Measurements from ENCODE around the gene ATXN10.
A peak's percentile ranks its signal among the peaks of the same experiment; 100 is the strongest.
"Not testable (repeated sequence)": the region's sequence is repeated elsewhere in the genome, so short reads cannot be mapped to it uniquely, and the experiment has no call there.

ATXN10 gene, protein sequence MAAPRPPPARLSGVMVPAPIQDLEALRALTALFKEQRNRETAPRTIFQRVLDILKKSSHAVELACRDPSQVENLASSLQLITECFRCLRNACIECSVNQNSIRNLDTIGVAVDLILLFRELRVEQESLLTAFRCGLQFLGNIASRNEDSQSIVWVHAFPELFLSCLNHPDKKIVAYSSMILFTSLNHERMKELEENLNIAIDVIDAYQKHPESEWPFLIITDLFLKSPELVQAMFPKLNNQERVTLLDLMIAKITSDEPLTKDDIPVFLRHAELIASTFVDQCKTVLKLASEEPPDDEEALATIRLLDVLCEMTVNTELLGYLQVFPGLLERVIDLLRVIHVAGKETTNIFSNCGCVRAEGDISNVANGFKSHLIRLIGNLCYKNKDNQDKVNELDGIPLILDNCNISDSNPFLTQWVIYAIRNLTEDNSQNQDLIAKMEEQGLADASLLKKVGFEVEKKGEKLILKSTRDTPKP

DNA sequence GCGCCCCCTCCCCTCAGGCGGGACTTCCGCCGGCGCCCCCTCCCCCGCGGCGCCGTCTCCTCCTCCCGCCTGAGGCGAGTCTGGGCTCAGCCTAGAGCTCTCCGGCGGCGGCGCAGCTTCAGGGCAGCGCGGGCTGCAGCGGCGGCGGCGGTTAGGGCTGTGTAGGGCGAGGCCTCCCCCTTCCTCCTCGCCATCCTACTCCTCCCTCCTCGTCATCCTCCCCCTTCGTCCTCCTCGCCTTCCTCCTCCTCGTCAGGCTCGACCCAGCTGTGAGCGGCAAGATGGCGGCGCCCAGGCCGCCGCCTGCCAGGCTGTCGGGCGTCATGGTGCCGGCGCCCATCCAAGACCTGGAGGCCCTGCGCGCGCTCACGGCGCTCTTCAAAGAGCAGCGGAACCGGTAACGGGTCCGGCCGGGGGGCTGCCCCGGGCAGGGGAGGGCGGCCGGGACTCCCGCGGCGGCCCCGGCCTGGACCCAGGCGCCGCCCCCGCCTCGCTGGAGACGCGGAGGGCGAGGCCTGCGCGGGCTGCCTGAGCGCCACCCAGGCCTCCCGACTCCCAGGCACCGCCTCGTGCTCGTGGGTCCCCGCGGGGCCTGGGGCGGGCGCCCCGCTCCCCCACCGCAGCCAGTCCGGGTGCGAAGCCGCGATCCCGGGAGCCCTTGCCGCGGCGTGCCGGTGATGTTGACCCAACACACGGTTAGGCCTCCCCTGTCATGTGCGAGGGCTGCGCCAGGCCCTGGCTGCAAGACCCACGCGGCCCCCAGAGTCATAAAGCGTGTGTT is at the start of gene ATXN10:
Gene ATXN10 (plus strand): TSS at position 52 of the 781 bp plus-strand sequence. CDS start 230 bp downstream, at position 282.
- H3K4me1 ChIP-seq (ENCODE audit: control insufficient read depth in 1 of 2, insufficient read depth in 2 of 2, low read length in 2 of 2) = peaks cover 12 to 24% of the 10 kb centered on the region in 2 donors
- H3K9me3 ChIP-seq (ENCODE audit: control insufficient read depth in 1 of 2, low read length in 2 of 2) = no peaks in the 10 kb centered on the region
- H3K36me3 ChIP-seq (ENCODE audit: control insufficient read depth in 1 of 2, insufficient read depth in 2 of 2, low read length in 2 of 2) = no peaks in the 10 kb centered on the region
- H3K27me3 ChIP-seq (ENCODE audit: low read depth, low read length) = no peaks in the 10 kb centered on the region
- H3K27ac ChIP-seq (ENCODE audit: low read length) = peak within 1 kb of the TSS; percentile 23
- peak within 1 kb of the TSS; percentile 75 to 85 for H3K4me3 ChIP-seq (ENCODE audit: low read depth in 1 of 2, low read length in 2 of 2)

DNA sequence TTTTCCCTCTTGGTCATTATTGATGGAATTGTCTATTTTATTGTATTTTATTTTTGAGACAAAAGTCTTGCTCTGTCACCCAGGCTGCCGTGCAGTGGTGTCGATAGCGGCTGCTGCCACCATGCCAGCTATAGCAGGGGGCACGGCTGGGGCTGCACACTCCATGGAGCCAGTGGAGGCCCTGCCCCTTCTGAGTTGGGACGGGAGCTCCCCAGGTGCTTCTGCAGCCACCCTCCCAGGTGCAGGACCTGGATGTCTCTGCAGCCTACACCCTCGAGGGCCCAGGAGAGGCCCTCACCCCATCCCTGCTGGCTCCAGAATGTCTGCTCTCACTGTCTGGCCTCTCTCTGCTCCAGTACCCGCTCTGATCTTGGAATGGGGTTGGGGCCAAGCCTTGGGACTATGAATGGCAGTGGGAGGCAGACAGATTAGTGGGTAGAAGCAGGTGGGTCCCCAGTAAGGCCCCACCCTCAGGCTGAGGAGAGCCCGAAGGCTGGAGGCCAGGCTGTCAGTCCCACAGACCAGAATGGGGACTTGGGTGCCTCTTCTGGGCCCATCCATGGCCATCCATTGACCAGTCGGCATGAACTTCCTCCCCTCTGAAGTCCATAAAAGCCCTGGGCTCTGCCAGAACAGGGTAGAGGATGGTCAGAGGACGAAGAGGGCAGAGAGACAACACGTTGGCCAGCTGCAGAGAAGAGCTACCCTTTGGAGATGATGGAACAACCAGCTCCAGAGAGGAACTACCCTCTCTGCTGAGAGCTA is 49.6 kb upstream of the ATXN10 start:
- Histone ChIP-seq H3K36me3 (ENCODE audit: control insufficient read depth in 1 of 2, insufficient read depth in 2 of 2, low read length in 2 of 2) (no peaks in the 10 kb centered on the region), H3K27ac (ENCODE audit: low read length) (no peak overlapping the region), H3K4me3 (ENCODE audit: low read depth in 1 of 2, low read length in 2 of 2) (no peak overlapping the region), H3K27me3 (ENCODE audit: low read depth, low read length) (no peaks in the 10 kb centered on the region), H3K9me3 (ENCODE audit: control insufficient read depth in 1 of 2, low read length in 2 of 2) (no peaks in the 10 kb centered on the region), H3K4me1 (ENCODE audit: control insufficient read depth in 1 of 2, insufficient read depth in 2 of 2, low read length in 2 of 2) (no peaks in the 10 kb centered on the region)

- not testable (repeated sequence) for H3K9me3 ChIP-seq (ENCODE audit: control insufficient read depth in 1 of 2, low read length in 2 of 2); H3K4me3 ChIP-seq (ENCODE audit: low read depth in 1 of 2, low read length in 2 of 2); H3K36me3 ChIP-seq (ENCODE audit: control insufficient read depth in 1 of 2, insufficient read depth in 2 of 2, low read length in 2 of 2); H3K4me1 ChIP-seq (ENCODE audit: control insufficient read depth in 1 of 2, insufficient read depth in 2 of 2, low read length in 2 of 2); H3K27me3 ChIP-seq (ENCODE audit: low read depth, low read length); H3K27ac ChIP-seq (ENCODE audit: low read length)
Measured at GRCh38 chr22:45623464-45624145, 48.0 kb upstream of the ATXN10 start.

- no peaks in the 10 kb centered on the region for H3K9me3 ChIP-seq (ENCODE audit: control insufficient read depth in 1 of 2, low read length in 2 of 2)
- H3K4me3 ChIP-seq (ENCODE audit: low read depth in 1 of 2, low read length in 2 of 2) = no peak overlapping the region
- no peaks in the 10 kb centered on the region for H3K4me1 ChIP-seq (ENCODE audit: control insufficient read depth in 1 of 2, insufficient read depth in 2 of 2, low read length in 2 of 2)
- H3K27ac ChIP-seq (ENCODE audit: low read length) = no peak overlapping the region
- H3K36me3 ChIP-seq (ENCODE audit: control insufficient read depth in 1 of 2, insufficient read depth in 2 of 2, low read length in 2 of 2) = no peaks in the 10 kb centered on the region
- H3K27me3 ChIP-seq (ENCODE audit: low read depth, low read length) = no peaks in the 10 kb centered on the region
Measured at GRCh38 chr22:45626198-45626651, 45.4 kb upstream of the ATXN10 start.

DNA sequence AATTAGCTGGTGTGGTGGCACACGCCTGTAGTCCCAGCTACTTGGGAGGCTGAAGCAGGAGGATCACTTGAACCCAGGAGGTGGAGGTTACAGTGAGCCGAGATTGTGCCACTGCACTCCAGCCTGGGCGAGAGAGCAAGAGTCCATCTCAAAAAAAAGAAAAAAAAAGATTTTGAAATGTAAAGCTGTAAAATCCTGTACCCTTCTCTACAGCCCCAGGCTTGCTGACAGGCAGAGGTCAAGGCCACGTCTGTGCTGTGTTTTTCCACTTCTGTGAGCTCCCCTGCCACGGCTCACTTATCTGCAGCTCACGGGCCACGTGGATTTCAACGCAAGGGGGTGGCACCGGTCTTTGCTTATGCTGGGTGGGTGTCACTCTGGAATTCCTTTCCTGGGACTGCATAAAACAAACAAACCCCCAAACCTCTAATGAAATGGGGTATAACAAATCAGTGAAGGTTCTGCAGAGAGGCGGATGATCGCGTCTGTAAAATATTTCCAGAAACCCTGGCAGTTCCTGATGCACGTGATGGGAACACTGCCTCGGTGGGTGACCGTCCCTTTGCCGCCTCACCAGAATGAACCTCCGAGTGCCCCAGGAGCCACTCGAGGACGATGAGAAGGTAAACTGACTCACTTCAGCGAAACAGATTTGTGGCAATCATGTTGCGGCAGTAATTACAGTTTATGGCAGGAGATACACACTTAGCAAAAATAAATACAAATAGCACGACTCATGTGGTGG is 44.0 kb upstream of the ATXN10 start:
- Histone ChIP-seq H3K27ac (ENCODE audit: low read length) (no peak overlapping the region), H3K27me3 (ENCODE audit: low read depth, low read length) (no peaks in the 10 kb centered on the region), H3K4me1 (ENCODE audit: control insufficient read depth in 1 of 2, insufficient read depth in 2 of 2, low read length in 2 of 2) (no peaks in the 10 kb centered on the region), H3K36me3 (ENCODE audit: control insufficient read depth in 1 of 2, insufficient read depth in 2 of 2, low read length in 2 of 2) (no peaks in the 10 kb centered on the region), H3K9me3 (ENCODE audit: control insufficient read depth in 1 of 2, low read length in 2 of 2) (no peaks in the 10 kb centered on the region), H3K4me3 (ENCODE audit: low read depth in 1 of 2, low read length in 2 of 2) (no peak overlapping the region)

DNA sequence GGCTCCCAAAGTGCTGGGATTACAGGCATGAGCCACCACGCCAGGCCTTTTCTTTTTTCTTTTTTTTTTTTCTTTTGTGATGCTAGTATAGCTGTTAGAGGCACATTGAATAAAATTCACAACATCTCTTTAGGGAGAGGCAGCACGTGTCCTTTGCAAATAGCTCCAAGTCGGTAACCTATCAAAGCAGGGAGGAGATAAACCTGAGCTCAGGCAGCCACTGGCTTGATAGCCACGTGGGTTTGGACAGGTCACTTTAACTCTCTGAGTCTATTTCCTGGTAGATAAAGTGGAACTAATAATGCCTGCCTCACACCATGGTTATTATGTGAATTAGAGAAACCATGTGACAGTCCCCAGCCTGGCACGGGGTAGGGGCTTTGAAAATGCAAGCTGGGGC is 43.1 kb upstream of the ATXN10 start:
- H3K4me3 ChIP-seq (ENCODE audit: low read depth in 1 of 2, low read length in 2 of 2) = no peak overlapping the region
- H3K27me3 ChIP-seq (ENCODE audit: low read depth, low read length) = peaks cover 5% of the 10 kb centered on the region
- no peaks in the 10 kb centered on the region for H3K4me1 ChIP-seq (ENCODE audit: control insufficient read depth in 1 of 2, insufficient read depth in 2 of 2, low read length in 2 of 2)
- no peaks in the 10 kb centered on the region for H3K9me3 ChIP-seq (ENCODE audit: control insufficient read depth in 1 of 2, low read length in 2 of 2)
- no peak overlapping the region for H3K27ac ChIP-seq (ENCODE audit: low read length)
- H3K36me3 ChIP-seq (ENCODE audit: control insufficient read depth in 1 of 2, insufficient read depth in 2 of 2, low read length in 2 of 2) = no peaks in the 10 kb centered on the region

DNA sequence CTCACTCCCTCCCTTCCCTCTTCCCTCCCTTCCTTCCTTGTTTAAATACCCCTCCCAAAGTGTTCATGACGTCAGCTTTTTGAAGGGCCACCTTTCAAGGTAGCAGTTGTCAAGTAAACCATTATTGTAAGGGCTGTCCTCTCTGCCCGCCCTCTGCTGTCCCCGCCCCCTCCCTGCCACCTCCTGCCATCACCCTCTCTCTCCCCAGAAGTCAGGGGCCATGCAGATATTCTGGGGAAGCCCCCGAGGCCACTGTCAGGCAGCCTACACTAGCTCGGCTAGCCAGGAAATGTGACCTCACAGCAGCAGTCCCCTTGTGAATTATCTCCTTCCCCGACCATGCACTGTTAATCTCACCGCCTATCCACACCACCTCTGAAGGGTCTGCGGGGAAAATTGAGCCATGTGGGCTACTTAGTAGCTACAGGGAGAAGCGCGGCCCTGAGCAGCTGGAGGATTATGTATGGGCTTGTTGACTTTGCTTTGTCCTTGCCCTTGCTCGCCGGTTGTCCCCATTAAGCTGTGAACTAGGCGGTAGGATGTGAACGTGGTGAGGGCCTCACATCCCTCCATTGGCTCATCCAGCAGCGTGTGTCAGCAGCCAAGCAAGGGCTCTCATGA is 42.1 kb upstream of the ATXN10 start:
- Histone ChIP-seq H3K36me3 (ENCODE audit: control insufficient read depth in 1 of 2, insufficient read depth in 2 of 2, low read length in 2 of 2) (no peaks in the 10 kb centered on the region), H3K27ac (ENCODE audit: low read length) (no peak overlapping the region), H3K4me3 (ENCODE audit: low read depth in 1 of 2, low read length in 2 of 2) (no peak overlapping the region), H3K4me1 (ENCODE audit: control insufficient read depth in 1 of 2, insufficient read depth in 2 of 2, low read length in 2 of 2) (no peaks in the 10 kb centered on the region), H3K27me3 (ENCODE audit: low read depth, low read length) (peaks cover 5% of the 10 kb centered on the region), H3K9me3 (ENCODE audit: control insufficient read depth in 1 of 2, low read length in 2 of 2) (no peaks in the 10 kb centered on the region)

- Histone ChIP-seq H3K9me3 (ENCODE audit: control insufficient read depth in 1 of 2, low read length in 2 of 2) (no peaks in the 10 kb centered on the region), H3K27ac (ENCODE audit: low read length) (no peak overlapping the region), H3K36me3 (ENCODE audit: control insufficient read depth in 1 of 2, insufficient read depth in 2 of 2, low read length in 2 of 2) (no peaks in the 10 kb centered on the region), H3K4me3 (ENCODE audit: low read depth in 1 of 2, low read length in 2 of 2) (no peak overlapping the region), H3K27me3 (ENCODE audit: low read depth, low read length) (peaks cover 5% of the 10 kb centered on the region), H3K4me1 (ENCODE audit: control insufficient read depth in 1 of 2, insufficient read depth in 2 of 2, low read length in 2 of 2) (no peaks in the 10 kb centered on the region)
Measured at GRCh38 chr22:45630436-45630835, 41.2 kb upstream of the ATXN10 start.

DNA sequence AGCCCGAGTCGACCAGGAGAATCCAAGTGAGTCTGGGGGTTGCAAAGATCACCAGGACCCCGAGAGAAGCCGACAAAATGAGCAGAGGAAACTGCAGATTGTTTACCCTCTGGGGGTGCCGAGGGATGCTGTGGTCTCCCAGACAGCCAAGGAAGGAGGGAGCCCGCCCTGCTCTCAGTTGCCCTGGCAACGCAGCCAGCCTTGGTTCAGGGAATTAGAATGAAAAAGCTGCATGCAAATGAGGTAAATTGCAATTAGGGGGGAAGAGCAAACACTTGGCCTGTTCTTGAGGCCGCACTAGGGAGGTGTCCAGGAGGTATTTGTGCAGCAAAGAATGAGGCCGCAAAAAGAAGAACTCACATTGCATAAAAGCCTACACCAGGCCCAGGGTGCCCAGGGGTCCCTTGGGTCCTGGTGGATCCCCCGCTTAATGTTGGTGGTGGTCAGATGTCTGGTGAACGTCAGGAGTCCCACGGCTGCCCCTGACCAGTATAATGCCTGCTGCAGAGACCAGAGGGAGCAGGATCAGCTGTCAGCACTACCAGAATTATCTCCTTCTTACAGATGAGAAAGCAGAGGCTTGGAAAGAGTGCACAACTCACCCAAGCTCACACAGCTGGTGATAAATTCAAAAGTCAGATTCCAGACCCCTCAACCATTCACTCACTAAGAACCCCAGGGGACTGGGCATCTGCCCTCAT is 40.3 kb upstream of the ATXN10 start:
- H3K27ac ChIP-seq (ENCODE audit: low read length) = no peak overlapping the region
- no peaks in the 10 kb centered on the region for H3K9me3 ChIP-seq (ENCODE audit: control insufficient read depth in 1 of 2, low read length in 2 of 2)
- no peaks in the 10 kb centered on the region for H3K4me1 ChIP-seq (ENCODE audit: control insufficient read depth in 1 of 2, insufficient read depth in 2 of 2, low read length in 2 of 2)
- H3K4me3 ChIP-seq (ENCODE audit: low read depth in 1 of 2, low read length in 2 of 2) = no peak overlapping the region
- H3K36me3 ChIP-seq (ENCODE audit: control insufficient read depth in 1 of 2, insufficient read depth in 2 of 2, low read length in 2 of 2) = no peaks in the 10 kb centered on the region
- H3K27me3 ChIP-seq (ENCODE audit: low read depth, low read length) = peaks cover 5% of the 10 kb centered on the region

Measured in muscle layer of duodenum (tissue), 2 donors.